HG02870 (cell line): ENCODE measurements around the gene POLDIP3.

ENCODE experiments used
- ATAC-seq: cut with Tn5 transposase; IDR thresholded peaks from one replicate; pipeline ENCODE4 v1.9.1; 2021; ENCODE audit warnings: mild to moderate bottlenecking, moderate library complexity; ENCODE audit not compliant: unreplicated experiment

The POLDIP3 gene, protein sequence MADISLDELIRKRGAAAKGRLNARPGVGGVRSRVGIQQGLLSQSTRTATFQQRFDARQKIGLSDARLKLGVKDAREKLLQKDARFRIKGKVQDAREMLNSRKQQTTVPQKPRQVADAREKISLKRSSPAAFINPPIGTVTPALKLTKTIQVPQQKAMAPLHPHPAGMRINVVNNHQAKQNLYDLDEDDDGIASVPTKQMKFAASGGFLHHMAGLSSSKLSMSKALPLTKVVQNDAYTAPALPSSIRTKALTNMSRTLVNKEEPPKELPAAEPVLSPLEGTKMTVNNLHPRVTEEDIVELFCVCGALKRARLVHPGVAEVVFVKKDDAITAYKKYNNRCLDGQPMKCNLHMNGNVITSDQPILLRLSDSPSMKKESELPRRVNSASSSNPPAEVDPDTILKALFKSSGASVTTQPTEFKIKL

DNA sequence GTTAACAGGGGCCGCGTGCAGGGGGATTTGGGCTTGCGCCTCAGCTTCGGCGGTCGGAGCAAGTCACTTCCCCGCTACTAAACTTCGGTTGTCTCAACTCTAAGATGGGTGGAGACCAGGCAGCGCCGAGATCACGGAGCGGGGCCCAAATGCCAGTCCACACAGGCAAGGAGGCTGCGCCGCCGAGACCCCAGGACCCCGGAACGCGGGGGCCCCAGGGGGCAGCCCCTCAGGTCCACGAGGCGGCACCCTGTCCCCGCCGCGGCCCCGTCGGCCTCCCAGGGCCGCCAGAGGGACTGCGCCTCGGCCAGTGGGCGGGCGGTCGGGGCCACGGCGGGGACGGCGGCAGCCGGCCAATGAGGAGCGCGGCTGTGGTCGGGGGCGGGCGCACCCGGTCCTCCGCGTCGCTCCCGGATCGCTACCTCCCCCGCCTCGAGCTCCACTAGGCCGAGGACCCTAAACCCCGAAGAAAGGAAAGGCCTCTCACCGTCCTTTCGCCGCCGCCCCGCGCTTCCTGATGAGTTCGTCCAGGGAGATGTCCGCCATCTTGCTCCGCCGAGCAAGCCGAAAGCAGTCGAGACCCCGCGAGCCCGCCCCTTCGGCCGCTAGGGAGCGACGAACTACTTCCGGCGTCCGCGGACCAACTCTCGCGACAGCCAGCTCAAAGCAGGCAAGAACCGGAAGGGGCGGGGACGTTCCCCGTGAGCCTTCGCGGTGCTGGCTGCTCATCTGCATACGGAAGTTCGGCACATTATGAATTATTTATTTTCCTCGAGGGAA, at the start of gene POLDIP3:
Gene POLDIP3, minus strand, starts transcription at position 572 of the 780 bp plus-strand sequence. Its CDS starts 26 bp downstream, at position 546.
- peak; percentile 73 for ATAC-seq

DNA sequence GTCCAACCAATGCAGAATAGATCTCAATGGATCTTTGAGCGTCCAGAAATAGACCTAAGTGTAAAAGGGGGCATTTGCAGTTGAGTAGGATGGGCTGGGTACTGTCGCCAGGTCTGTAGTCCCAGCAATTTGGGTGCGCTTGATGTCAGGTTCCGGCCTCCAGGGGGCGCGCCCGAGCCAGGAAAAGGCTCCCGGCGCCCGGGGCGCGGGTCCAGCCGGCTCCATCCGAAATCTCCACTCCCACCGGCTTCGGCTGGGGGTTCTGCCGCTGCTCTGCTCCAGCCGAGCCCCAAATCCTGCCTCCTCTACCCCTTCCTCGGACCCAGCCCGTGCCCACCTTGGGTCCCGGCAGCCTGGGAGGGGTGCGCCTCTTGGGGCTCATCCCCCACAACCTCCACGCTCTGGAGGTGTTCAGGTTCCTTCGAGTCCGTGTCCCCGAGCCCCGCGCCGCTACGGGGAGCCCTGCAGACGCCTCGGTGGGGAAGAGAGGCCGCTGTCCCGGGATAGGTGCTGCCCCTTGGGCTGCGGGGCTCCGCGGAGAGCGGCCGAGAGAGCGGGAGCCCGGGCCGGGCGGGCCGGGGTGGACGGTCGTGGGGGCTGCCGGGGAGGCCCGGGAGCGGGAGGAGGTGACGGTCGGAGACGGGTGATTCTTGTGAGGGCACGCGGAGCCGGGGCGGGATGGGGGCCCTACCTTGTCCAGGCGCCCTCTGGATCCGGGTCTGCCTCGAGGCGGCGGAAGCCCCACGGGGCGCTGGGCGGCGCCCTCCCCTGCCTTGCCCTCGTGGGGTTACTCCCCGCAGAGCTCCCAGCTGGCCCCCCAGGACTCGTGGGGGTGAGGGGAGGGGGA, 47.5 kb upstream of the POLDIP3 start:
- ATAC-seq, result no peak

DNA sequence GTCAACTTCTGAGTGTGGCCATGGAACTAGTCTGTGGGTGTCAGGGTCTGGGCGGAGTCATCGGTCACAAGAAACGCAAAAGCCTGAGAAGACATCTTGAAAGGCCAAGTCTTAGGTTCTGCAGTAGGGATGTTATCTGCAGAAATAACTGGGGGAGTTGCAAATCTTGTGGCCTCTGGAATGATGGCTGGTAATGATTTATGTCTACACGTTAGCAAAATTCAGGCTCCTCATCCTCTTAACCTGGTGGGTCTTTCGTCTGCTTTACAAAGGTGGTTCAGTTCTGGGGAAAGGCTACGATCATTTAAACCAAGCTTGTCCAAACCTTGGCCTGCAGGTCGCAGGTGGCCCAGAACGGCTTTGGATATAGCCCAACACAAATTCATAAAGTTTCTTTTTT, 41.9 kb upstream of the POLDIP3 start:
- ATAC-seq, result no peak

DNA sequence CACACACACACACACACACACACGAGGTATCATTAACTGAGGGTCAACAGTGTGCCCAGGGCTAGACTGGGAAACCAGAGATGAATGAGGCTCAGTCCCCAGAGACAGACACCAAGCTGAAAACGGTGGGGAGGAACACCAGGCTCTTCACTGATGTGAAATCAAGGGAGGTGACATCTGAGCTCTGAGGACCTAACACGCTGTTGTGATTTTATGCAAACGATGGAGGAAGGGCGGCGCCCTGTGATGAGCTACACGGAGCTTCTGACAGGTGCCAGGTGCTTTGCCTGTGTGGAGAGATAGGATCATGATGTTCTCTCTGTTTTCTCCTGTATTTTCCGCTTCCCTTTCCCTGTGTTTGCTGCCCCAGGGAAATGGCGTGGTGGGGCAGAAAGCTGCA, 41.0 kb upstream of the POLDIP3 start:
- ATAC-seq, result no peak

DNA sequence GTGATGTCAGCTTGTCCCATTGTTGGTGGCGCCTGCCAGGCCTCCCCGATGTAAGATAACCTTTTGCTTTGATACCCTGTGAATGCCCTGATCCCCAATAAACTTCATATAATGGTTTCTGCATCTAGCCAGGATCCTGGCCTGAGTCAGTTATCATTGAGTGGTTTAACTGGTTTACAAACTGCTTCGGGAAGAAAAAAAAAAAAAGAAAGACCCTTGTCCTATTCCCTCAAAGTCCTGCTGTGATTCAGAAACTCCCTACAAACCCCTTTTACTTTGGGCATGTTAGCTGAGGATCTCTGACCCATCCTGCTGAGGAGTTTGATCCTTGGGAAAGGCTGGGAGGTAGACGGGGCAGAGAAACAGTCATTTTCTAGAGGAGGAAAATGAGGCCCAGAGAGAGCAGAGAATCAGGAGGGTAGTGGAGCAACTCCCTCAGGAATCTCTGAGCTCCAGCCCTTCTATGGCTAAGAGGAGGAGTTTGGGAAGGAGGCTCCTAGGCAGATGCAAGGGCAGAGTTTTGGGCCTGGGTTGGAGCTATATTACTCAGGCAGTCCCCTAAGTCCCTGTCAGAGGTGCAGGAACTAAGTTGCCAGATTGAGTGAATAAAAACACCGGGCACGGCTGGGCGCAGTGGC, 39.9 kb upstream of the POLDIP3 start:
- ATAC-seq, result no peak

DNA sequence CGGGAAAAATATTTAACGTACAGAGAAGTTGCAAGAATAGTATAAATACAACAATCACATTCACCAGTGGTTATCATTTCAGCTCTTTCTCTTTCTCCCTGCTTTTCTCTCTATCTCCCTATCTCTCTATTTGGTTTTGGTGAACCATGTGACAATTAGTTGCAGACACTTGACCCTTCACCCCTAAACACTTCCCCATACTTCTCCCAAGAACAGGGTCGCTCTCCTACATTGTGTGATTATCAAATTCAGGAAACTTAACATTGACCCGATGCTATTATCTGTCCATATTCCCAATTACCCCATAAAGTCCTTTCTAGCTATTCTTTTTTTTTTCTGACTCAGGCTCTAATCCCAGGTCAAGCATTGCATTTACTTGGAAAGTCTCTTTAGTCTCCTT, 39.3 kb upstream of the POLDIP3 start:
- no peak for ATAC-seq

DNA sequence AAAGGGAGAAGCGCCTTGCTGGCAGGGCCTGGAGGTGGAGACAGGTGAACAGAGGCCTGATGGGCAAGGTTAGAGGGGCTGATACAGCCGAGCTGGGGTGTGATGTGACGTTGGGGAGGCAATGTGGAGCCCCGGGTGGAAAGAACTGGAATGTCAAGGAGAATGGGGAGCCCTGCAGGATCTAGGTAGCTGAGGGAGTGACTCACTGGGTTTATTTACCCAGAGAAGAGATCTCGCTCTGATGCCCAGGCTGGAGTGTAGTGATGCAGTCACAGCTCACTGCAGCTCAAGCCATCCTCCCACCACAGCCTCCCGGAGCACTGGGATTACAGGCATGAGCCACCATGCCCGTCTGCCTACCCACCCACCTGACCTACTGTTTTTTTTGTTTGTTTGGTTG, 36.5 kb upstream of the POLDIP3 start:
- ATAC-seq, result no peak

DNA sequence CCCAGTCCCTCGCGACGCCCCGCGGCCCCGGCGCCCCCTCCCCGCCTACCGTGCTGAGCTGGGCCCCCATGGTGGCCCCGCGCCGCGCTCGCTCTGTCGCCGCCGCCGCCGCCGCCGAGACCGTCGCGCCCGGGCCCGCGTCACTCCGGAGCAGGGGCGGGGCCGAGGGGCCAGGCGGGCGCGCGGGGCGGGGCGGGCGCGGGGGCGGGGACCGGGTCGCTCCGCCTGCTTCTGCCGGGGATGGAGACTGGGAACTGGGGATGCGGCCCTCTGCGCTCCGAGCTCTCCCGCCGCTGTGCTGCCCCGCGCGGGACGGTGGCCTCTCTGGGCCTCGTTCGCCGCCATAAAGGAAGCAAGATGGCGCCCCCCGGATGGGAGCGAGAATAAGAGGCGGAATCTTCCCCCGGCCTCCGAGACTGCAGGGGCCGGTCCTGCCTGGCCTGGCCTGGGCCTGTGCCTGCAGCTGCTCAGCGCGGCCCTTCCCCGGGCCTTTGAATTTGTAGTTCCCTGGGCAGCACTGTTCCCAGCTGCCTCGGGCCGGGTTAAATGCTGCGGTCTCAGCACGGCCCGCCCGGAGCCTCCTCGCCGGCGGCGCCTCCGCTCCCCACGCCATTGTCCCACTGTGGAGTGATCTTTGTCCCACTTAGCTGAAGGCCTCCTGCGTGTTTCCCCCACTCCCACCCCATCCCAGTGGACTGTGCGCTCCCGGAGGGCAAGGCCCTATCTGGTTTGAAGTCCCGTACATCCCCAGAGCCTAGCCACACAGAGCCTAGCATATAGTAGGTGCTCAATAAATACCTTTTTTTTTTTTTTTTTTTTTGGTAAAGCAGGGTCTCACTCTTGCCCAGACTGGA, 34.8 kb upstream of the POLDIP3 start, which contains the start of gene CYB5R3:
Gene CYB5R3, minus strand, starts transcription at position 147 of the 854 bp plus-strand sequence. Its CDS starts 77 bp downstream, at position 70.
- peak; percentile 69 for ATAC-seq

DNA sequence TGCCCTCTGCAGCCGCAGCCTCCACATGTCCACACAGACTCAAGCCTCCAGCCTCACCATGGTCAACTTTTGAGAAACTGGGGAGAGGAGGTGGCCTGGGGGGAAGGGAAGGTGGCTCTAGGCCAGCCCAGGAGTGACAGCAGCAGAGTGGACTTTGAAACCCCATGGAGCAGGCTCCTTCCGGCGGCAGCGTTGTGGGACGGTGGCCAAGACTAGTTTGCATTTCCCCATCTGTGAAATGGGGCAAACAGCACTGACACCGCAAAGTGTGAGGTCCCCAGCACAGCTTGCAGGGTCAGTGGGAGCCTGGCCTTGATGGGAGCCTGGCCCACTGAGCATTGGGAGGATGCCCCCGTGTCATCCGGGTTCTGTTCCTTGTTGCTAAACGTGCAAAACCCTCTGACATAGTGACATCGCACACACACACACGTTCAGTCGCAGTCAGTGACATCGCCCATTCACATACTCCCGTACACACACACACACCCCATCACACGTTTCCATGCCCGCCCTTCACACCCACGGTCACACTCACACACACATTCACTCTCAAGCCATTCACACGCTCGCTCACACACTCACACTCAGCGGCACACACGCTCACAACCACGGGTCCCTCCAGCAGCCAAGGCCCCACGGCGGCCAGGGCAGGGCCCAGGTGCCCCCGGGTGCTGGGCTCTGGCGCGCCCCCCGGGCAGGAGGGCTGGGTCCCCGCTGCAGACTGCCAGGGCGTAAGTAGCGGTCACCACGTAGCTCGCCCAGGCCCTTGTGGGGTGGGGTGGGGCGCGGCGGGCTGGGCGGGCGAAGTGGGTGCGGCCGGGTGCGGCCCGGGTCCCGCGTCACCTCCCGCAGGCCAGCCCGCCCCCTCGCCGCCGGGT, 33.9 kb upstream of the POLDIP3 start:
- peak; percentile 32 for ATAC-seq

DNA sequence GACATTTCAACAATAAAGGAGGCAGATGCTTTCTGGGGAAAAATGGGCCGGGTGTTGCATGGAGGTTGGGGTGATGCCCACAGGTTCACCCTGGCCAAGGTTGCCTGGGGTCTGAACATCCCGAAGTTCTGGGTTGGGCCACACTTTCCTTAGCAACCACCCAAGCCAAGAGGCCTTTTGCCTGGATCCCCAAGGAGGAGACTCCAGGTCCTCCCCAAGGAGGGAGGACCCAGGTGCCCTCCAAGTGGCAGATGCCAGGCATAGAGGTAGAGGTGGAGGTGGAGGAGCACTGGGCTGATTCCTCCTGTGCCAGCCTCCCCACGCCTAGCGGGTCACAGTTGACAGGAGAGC, 33.3 kb upstream of the POLDIP3 start:
- no peak for ATAC-seq

DNA sequence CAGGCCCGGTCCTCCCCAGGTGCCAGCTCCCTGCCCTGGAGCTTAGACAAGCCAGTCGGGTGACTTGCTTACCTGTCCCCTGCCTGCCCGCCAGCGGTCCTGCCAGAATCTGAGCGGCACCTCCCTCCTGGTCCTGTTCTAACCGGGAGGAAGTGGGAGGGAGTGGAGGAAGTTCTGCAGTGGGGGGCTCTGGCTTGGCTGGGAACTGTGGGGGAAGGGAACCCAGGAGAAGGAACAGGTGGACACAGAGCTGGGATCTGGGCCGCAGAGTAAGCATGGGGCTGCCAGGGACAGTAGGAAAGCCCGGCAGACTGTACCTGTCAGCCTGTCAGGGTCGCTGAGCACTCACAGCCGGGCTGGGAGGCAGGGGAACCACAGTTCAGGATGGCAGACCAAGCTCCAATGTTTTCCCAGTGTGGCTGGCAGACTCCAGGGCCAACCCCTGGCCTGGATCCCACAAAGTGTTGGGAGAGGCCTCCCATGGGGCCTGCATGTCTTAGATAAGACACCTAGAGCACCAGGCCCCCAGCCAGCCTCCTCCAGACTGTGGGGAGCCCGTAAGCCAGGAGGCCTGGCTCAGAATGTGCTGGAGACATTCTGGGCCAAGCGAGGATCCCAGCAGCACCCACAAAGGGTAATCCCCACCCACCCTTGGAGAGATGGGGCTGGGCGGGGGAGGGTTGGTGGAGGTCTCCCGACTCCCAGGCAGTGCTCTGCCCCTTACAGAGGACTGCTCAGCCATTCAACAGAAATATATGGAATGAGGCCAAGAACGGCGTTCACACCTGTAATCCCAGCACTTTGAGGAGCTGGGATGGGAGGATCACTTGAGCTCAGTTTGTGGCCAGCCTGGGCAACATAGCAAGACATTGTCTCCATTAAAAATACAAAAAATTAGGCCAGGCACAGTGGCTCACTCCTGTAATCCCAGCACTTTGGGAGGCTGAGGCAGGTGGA, 32.2 kb upstream of the POLDIP3 start:
- no peak for ATAC-seq

DNA sequence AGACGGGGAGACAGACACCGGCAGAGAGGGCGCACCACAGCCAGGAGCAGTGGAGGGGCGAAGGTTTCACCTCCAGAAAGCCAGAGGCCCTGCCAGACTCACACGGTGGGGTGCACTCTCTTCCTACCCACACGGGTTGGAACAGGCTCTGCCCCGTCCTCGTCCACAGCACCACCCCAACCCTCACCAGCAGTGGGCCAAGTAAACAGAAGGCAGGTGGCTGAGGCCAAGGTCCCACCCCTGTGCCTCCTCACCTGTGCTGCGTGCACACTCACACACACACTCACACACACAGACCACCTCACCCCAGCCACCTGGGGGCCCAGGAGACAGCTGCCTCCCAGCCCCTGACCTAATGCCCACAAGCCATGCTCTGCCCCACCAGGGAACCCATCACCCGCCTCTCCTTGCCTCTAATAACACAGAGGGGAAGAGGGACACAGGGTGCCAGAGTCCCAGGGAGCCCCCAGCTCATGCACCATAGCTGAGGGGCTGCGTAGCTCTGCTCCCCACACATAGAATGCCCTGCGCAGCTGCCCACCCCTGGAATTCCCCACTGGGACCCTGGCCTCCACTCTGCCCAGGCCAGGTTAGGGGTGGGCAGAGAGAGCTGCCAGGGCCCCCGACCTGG, 31.4 kb upstream of the POLDIP3 start:
- ATAC-seq, result no peak

DNA sequence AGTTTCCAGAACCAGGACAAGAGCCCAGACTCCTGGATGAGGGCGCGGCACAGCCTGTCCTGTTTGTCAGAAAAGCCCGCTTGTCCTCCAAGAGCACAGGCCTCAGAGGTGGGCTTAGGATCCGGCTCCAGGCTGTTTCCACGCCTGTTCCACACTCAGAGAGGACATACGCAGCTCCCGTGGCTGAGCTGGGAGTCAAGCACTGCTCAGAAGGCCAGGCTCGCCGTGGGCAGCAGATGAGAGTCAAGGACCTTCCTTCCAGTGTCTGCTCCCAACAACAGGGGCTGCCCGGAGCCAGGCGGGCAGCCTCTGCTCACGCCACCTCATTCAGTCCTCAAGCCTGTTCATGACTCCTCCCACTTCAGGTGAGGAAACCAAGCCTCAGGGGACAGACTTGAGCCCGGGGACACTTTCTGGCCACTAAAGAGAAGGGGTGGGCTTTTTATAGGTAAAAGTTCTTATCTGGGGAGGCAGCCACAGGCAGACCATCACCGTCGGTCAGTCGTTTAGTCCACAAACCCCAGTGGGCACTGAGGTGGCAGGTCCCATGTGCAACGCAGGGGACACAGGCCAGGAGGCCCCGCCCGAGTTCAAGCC, 30.8 kb upstream of the POLDIP3 start:
- no peak for ATAC-seq

DNA sequence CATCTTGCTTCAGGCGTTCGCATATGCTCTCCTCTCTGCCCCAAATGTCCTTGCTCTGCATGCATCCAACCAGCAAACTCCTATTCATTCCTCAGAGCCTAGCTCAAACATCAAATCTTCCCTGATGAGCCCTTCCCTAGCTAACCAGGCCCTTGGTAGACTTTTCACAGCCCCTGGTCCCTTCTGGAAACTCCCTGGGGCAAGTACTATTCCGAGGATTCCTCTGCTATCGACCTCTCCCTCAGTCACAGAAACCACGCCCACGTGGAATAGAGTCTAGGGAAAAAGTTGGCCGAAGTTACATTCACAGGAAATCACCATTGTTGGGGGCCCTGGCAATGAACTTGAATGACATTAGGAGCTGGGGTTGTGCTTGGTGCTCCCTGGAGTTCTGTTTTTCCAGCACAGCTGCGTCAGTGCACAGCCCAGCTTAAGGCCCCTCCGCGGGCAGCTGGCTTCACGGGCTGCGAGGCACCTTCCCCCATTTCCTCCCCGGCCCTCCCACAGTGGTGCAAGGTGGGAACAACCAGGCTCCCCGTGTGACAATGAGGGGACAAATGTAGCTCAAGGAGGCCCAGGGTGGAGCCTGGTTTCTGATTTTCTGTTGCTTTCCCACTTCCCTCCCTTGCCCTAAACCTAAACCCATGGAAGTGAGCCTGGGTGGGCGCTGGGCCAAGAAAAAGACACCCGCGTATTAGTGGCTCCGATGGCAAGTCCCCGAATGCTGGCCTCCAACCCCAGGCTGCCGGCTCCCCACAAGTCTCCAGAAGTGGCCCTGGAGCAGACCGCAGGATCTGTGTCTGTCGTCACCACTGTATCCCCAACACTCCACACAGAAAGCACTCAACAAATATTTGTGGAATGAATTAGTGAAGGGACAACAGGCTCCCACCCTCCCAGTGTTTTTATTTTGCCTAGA, 30.0 kb upstream of the POLDIP3 start:
- no peak for ATAC-seq

DNA sequence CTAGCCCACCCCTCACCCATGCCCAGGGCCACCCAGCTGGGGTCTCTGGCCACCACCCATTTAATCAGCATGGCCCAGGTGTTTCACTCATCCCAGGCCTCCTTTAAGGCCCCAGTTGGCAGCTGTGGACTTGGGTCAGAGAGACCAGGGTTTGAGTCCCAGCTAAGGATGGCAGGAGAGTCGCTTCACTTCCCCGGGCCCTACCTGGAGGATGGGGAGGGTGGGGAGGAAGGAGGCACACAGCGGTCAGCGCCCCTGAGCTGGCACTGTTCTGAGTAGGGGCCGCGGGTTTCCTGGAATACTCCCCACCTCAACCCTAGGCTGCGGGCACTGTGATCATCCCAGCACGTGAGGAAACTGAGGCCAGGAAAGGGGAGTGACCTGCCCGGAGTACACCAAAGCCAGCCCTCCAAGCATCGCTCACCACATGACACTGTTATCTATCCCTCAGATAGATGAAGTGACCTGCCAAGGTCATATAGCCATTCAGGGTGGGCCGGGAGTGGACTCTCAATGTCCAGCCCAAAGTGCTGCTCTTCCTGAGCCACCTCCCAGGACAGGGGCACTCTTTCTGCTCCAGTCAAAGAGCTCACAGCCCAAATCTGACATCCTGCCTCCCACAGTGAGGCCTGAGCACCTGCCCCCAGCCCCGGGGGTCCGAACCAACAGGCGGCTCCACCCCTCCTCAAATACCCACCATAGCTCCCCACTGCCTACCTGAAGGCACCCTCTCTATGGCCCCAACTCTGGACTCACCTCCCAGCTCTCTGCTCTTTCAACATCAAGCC, 29.1 kb upstream of the POLDIP3 start:
- ATAC-seq, result no peak
